ENCODE results near the gene MYRF.
A peak's percentile ranks its signal among the peaks of the same experiment; 100 is the strongest.

Gene MYRF

DNA sequence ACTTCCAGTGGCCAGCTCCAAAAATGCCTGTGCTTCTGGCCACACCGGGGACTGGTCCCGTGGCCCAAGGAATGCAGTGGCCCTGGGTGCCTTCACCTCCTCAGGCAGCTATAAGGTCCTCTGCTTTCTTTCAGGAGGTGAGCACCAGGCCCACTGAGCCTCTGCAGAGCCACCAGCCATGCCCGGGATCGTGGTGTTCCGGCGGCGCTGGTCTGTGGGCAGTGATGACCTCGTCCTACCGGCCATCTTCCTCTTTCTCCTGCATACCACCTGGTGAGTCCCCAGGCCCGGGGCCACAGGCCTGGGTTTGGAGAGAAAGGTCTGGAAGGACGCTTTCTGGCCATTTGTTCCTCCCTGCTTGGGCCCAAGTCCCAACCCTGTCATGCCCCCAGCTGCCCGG is 32.5 kb upstream of the MYRF start:
- DNase-seq: no peak

DNA sequence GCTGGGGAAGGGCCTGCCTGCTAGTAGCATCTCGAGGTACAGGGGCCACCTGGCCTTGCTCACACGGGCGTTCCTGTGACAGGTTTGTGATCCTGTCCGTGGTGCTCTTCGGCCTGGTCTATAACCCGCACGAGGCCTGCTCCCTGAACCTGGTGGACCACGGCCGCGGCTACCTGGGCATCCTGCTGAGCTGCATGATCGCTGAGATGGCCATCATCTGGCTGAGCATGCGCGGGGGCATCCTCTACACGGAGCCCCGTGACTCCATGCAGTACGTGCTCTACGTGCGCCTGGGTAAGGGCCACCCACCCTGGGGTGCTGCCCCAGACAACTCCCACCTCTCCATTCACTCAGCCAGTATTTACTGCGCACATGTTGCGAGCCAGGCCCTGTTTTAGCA is 31.8 kb upstream of the MYRF start:
- DNase-seq: no peak

DNA sequence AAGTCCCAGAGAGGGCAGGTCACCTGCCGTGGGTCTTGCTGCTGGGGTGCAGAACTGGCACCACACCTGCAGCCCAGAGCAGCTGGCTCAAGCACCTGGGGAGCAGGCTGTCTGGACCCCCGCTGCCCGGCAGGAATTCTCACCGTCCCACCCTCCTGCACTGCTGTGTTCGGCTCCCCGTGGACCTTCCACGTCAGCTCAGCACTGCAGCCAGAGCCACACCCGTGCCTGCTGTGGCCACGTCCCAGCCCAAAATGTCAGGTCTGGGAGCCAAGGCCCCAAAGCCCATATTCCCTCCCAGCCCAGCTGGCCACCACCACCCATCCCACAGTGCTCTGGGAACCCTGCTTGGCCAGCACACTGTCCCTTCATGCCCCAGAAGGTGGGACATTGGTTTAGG is 28.0 kb upstream of the MYRF start:
- no peak for DNase-seq

DNA sequence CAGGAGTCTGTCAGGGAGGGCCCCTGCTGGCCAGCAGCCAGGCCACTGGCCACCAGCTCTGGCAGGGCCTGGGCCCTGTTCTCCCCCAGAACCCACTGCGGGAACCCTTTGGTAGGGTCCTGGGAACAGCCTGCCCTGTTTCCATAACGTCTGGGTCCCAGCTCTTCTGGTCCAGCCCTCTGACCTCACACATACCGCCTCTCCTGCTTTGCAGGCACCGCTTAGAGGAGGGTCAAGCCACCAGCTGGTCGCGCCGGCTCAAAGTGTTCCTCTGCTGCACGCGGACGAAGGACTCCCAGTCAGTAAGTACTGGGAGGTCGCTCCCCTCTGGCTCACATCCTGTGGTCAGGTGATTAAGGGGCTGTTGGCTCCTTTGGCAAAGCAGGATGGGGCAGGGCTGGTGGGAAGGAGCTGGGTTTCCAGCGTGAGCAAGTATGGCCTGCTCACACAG is 26.6 kb upstream of the MYRF start:
- DNase-seq: no peak

DNA sequence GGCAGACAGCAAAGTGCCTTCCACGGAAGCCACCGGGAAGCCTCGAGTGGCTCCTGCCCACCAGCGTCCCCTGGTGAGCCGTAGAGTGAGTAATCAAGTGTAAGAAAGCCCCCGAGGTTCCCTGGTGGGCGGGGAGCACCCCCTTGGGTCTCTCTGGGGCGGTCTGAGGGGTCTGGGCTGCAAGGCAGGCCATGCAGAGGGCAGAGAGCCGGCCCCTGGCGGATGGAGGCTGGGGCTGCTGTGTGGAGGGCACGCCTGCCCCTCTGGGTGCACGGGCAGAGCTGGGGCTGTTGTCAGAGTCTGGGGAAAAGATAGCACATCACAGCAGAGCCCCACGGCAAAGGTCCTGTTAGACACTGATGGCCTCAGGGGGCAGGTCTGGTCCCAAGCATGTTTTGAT is 25.7 kb upstream of the MYRF start:
- DNase-seq: no peak

DNA sequence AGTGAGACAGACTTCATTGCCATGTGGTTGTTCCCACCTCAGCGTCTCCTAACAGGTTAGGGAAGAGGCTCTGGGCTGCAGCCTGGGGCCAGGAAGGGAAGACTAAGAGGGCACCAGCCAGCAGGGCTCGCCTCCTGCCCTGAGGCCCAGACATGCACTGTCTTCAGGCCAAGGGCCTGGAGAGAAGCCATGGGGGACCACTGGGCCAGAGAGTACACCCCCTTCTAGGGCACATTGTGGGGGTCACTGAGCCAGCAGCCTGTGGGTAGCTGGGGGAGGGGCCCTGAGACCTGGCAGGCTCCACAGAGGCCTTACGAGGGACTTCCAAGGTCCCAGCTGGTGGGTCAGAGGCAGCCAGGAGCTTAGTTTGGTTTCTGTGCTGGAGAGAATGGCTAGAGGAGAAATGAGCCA is 25.0 kb upstream of the MYRF start:
- no peak for DNase-seq

DNA sequence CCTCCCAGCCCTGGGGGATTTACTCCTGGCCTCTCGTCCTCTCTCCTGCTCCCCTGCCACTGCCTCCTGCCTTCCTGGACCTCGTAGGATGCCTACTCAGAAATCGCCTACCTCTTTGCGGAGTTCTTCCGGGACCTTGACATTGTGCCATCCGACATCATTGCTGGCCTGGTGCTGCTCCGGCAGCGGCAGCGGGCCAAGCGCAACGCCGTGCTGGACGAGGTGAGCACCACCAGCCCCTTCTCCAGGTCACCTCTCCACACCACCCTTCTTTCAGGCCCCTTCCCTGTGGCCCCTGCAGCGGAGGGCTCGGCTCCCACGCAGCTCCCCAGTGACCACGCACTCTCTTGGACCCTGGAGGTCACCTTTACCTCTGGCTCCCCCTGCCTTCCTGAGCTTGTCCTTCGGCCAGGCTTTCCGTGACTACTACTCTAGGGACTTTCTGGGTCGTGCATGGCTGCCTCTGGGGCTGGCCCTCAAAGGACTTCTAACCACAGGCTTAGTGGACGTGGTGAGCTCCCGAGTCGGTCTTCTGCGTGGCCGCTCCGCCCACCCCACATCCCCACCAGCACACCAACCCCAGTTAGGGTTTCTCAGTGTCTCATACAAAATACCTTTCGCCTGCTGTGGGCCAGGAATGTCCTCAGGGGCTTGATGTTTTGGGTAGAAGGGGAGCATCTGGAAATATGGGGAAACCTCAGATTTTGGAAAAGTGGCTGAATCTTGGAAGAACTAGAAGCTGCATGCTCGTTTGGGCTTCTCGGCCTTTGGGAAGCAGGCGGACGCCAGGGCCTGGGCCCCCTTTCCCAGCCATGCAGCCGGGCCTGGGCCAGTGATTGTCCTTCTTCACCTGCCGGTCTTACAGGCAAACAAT is 24.1 kb upstream of the MYRF start:
- no peak for DNase-seq

DNA sequence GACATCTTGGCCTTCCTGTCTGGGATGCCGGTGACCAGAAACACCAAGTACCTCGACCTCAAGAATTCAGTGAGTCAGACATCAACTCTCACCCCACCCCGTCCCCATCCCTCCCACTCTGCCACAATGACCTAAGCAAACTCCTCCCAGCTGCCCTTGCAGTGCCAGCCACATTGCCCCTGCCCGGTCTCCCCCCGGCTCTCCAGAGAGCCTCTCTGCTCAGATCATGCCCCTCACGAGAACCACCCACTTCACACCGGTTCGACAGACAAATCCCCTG is 23.6 kb upstream of the MYRF start:
- peak; percentile 19 for DNase-seq

DNA sequence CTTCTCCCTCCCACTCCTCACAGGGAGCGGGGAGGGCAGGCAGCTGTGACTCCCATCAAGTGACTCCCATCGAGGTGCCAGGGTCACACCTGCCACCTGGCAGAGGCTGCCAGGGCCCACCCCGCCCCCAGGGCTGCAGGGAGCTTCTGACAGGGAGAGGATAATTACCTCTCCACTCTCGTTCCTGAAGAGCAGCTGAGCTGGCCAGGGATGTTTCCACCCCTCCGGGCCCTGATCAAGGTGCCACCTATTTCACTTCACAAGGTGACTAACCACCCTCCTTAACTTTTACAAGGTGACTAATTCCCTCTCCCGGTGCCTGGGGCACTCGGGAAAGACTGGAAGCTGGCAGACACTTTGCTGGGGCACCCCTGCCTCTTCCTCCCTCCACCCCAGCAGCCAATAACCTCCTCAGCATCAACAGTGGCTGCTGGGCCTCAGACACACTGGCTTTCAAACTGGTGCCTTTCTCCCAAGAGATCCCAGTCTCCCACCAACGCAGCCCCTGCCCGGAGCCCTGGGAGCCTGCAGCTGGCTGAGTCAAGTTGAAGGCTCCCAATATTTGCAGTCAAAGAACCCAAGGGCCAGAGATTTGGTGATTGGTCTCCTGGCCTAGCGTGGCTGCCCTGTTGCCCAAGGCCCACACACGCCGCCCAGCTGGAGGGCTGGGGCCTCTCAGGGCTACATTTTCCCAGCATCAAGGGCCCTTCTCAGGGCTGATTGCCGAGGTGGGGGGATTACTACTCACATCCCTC is 22.0 kb upstream of the MYRF start:
- no peak for DNase-seq

DNA sequence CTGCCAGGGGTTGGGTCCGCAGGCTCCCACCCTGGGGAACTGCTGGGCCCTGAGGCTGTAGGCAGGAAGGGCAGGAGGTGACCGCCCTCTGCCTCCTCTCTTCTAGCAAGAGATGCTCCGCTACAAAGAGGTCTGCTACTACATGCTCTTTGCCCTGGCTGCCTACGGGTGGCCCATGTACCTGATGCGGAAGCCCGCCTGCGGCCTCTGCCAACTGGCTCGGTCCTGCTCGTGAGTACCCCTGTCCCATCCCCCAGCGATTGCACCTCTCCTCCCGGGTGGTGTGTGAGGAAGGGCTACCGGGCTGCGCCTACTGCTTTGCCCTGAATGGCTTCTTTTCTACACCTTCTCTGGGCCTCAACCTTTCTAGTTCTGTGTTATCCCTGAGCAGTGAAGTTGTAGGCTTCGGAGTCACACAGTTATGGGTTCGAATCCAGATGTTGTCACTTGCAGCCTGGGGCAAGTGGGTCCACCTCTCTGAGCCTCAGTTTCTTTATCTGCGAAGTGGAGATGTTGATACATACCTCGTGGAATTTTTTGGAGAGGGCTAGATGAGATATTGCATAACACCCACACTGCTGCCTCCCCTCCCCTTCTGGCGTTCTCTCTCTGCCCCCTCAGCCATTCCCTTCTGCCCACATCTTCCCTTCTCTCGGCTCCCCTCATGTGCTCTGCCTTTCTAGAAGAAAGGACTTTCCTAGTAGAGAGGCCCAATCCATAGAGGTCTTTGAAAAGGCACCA is 21.1 kb upstream of the MYRF start:
- no peak for DNase-seq

DNA sequence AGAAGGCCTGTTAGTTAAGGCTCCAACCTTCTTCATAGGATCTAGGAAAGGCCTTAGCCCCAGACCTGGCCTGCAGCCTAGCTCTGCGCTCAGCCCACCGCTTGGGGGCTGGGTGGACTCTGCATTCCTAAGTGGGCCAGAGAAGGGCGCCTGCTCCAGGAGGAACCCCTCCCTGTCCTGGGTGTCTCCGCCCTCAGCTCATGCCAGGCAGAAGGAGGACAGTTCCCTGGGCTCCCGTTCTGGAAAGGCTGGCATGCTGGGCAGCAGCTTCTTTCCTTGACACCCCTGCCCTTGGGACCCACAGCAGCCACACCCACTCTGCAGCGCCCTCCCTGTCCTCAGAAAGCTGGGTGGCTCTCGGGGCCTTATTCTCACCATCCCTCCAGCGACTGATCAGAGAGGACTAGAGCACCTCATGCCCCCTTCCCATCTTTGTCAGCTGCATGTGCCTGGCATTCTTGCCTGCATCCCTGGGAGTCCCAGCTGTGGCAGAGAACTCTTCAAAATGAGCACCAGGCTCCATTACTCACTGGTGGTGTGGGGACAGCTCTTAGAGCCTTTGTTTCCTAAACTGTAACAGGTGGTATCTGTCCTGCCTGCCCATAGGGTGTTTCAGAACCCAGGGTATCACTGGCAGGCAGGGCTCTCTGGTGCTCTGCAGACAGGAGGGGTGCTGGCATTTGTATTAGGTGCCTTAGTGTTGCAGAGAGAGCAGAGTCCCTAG is 20.3 kb upstream of the MYRF start:
- DNase-seq: no peak

DNA sequence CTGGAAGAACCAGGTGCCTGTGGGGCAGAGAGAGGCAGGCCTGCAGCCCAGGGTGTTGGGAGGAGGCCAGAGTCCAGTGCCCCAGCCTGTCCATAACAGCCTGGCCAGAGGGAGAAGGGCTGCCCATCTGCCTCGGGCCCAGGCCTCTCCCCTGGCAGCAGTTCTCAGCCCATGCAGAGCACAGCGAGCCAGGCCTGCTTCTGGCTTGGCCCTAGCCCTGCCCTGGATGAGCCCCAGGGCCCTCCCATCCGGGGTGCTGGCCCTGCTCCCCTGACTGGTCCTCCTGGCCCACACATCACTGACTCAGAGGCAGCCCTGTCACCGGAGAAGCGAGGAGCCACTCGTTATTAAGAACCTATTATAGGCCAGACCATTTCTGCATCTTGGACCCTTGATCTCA is 19.7 kb upstream of the MYRF start:
- no peak for DNase-seq

DNA sequence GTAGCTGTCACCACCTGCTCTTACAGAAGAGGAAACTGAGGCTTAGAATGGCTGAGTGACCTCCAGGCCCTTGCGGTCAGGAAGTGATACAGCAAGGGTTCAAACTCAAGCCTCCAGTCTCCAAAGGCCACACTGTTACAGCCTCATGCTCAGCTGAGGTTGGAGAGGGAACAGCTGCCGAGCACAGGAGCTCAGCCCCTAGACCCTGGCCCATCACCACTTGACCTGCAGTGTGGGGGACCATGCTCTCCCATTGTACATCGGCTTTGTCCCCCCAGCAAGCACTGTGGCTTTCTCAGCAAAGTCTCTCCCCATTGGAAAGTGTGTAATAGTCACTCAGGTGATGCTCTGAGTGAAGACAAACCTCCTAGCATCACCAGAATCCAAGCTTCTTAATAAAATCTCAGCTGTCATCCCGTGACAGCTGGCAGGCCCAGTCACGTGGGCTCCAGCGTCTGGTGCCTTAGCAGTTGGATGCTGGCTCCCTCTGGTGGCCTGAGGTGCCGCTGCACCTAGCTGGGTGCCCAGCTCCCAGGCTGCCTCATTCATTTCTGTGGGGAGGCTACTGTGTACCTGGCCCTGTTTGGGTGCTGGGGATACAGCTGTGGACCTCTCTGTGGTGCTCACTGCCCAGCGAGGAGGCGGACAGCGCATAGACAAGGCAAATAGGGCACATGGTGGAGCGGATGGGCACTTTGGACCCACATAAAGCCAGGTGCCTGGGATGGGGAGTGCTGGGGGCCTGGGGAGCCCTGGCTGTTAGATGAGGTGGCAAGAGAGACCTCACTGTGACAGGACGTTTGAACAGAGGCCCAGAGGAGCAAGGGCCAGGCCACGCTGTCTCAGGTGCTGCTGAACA is 19.1 kb upstream of the MYRF start:
- DNase-seq: peak; percentile 88

DNA sequence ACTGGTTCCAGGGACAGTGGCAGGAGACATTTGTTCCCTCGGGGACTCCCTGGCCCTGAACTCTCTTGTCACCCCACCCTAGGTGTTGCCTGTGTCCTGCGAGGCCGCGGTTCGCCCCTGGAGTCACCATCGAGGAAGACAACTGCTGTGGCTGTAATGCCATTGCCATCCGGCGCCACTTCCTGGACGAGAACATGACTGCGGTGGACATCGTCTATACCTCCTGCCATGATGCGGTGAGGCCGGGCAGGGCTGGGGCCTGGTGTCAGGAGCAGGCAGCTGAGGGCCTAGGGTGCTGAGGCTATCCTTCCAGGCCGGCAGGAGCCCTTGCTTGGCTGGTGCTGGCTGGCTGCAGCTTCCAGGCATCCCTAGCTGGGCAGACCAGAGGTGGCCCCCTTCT is 17.7 kb upstream of the MYRF start:
- no peak for DNase-seq

DNA sequence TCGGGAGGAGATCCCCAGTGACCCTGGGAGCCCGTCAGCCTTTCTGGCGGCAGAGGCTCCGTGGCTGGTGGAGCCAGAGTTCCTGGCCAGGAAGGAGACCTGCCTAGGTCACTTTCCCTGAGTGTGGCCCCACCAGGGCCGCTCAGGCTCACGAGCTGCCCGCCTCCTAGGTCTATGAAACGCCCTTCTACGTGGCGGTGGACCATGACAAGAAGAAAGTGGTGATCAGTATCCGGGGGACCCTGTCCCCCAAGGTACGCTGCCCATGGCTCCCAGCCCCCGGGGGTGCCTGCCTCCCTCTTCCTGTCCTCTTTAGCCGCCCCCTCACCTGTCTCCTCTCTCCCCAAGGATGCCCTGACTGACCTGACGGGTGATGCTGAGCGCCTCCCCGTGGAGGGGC is 17.0 kb upstream of the MYRF start:
- DNase-seq: no peak

DNA sequence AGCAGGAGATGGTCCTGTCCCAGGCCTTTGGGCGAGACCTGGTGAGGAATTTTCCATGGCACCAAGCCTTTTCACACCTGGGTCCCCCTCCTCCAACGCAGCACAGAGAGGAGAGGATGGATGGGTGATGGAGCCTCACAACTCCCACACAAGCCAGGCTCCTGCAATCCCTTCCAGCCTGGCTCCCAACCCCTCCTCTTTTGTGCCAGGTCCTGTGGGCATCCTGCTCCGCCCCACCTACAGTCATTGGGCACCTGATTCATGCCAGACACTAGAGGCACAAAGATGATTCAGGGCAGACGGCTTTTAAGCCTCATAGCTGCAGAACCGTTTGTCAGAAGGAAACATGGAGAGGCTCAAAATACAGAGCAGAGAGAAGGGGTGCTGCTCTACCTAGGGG is 16.1 kb upstream of the MYRF start:
- no peak for DNase-seq

DNA sequence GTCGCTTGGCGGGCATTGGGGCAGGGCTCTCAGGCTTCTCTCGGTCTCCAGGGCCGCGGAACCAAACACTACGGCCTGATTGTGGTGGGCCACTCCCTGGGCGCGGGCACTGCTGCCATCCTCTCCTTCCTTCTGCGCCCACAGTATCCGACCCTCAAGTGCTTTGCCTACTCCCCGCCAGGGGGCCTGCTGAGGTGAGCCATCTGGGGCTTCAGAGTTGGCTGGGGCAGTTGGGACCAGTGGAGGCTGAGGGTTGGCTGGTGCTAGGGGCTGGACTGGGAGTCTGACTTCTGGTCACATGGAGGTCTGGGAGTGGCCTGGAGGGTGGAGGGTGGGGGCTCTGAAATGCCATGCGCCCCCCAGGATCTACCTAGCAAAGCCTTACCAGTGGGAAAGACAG is 15.3 kb upstream of the MYRF start:
- no peak for DNase-seq

DNA sequence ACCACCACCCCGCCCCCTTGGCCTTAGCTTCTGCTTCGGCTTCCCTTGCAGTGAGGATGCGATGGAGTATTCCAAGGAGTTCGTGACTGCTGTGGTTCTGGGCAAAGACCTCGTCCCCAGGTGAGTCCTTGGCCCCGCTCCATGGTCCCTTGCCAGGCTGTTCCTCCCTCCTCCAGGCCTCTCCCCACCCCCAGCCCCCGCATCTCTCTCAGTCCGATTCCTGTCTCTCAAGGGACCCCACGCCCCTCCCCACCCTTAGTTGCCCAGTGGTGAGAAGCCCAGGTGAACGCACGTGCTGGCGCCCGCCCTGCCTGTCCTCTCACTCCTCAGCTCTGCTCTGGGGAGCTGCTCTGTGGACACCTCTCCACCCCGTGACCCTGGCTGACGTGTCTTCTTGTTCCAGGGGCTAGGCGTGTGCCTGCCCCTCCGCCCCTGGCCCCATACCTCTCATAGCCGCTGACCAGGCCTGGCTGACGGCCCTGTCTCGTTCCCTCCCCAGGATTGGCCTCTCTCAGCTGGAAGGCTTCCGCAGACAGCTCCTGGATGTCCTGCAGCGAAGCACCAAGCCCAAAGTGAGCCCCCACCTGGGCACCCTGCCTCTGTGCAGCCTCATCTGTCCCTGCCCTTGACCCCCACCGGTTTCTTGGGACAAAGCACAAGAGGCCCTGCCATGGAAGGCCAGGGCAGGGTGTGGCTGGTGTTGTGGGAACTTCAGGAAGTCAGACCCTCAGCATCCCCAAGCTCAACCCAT is 14.6 kb upstream of the MYRF start:
- DNase-seq: no peak

DNA sequence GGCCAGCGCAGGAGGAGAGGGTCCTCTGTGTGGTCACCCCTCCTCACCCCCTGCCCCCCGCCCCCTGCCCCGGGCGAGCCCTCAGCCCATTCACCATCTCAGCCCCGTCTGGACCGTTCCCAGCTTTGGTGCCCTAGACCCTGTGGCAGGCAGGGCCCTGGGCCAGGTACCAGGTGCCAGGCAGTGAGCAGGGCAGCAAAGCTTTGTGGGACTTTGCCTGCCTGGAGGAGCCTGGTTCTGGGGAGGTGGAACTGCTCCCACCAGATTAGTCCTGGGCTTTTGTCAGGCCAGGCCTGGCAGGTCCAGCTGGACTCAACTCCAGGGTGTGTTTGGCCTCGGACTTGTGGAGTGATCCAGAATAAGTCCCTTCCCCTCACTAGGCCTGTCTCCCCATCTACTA is 13.7 kb upstream of the MYRF start:
- no peak for DNase-seq

DNA sequence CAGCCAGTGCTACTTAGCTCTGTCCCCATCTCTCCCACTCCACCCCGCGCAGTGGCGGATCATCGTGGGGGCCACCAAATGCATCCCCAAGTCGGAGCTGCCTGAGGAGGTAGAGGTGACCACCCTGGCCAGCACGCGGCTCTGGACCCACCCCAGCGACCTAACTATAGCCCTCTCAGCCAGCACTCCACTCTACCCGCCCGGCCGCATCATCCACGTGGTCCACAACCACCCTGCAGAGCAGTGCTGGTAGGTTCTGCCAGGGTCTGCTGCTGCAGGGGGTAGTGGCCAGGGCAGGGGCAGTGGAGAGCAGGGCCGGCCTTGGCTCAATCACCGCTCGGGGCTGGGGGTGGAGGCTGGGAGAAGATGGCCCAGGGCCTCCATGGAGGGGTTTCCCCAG is 13.0 kb upstream of the MYRF start:
- DNase-seq: no peak

DNA sequence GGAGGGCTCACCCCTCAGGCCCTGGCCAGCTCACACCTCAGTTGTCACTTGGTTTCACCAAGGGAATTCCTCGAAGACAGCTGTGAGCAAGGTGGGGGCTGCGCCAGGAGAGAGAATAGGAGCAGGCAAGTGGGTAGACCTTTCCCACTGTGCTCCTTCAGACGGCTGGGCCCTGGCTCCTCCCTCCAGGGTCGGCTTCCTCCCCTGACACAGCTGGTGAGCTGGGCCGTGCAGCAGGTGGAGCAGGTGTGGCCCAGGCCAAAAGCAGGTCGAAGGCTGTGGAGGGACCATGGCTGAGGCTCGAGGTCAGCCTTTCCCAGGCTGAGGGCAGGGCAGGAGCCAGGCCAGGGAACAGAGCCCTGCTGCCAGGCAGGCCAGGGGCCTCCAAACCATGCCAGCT is 12.5 kb upstream of the MYRF start:
- DNase-seq: no peak

DNA sequence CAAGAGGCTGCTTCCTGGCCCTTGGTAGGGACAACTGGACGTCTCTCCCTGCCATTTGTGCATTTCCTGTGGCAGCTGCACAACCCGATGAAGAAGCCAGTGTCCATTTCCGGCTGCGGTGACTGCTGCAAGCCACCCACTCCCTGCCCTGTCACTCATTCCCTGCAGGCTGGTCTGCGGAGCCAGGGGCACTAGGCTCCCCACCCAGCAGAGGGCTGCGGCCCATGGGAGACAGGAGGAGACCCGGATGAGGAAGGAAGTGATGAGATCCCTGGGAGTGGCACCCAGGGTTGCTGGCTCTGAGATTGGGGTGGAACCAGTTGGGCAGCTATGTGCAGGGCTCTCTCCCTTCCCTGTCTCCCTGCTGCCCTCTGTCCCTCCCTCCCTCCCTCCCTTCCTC is 10.0 kb upstream of the MYRF start:
- no peak for DNase-seq

Data from activated CD4-positive, alpha-beta T cell treated with anti-CD3 and anti-CD28 coated beads, Interleukin-2, Interleukin-6, amounts not matched to agents 100 ng/mL and 50 ng/mL, durations not matched to agents 16 hours and 8 hours (primary cell).